ENCODE data around the gene GSTA4.

- TF ChIP-seq CTCF (IDR thresholded peaks at IDR 0.05), result no peak
- no peak for TF ChIP-seq POLR2A (IDR thresholded peaks at IDR 0.05)
These were observed 34.7 kb upstream of the GSTA4 start for GRCh38 chr6:53029761-53030160.

All from ovary (tissue), 3 donors.